Measurements from ENCODE around the gene METTL1.
"Not testable (repeated sequence)": the region's sequence is repeated elsewhere in the genome, so short reads cannot be mapped to it uniquely, and the experiment has no call there.

The METTL1 gene

GRCh38 chr12:57771873-57772428 is at the start of gene METTL1:
METTL1 (minus strand) TSS chr12:57772105; CDS start chr12:57772083, 22 bp downstream.
- DNase-seq (ENCODE audit: low read depth in 3 of 3) = peak; percentile 91 to 92 (median 92)

GRCh38 chr12:57821015-57821414 is 49.1 kb upstream of the METTL1 start:
- DNase-seq (ENCODE audit: low read depth in 3 of 3) = not testable (repeated sequence)

GRCh38 chr12:57820119-57820518 is 48.2 kb upstream of the METTL1 start:
- DNase-seq (ENCODE audit: low read depth in 3 of 3) = not testable (repeated sequence)

- DNase-seq (ENCODE audit: low read depth in 3 of 3) = not testable (repeated sequence)
Measured at GRCh38 chr12:57817990-57818331, 46.1 kb upstream of the METTL1 start.

- DNase-seq (ENCODE audit: low read depth in 3 of 3) = no peak
Measured at GRCh38 chr12:57817261-57817989, 45.5 kb upstream of the METTL1 start.

- DNase-seq (ENCODE audit: low read depth in 3 of 3) = no peak
Measured at GRCh38 chr12:57816855-57817151, 44.9 kb upstream of the METTL1 start.

- no peak for DNase-seq (ENCODE audit: low read depth in 3 of 3)
Measured at GRCh38 chr12:57816001-57816854, 44.3 kb upstream of the METTL1 start.

GRCh38 chr12:57815177-57816000 is 43.5 kb upstream of the METTL1 start:
- no peak for DNase-seq (ENCODE audit: low read depth in 3 of 3)

- DNase-seq (ENCODE audit: low read depth in 3 of 3) = no peak
Measured at GRCh38 chr12:57813971-57814772, 42.3 kb upstream of the METTL1 start.

- DNase-seq (ENCODE audit: low read depth in 3 of 3) = no peak
Measured at GRCh38 chr12:57813111-57813970, 41.4 kb upstream of the METTL1 start.

- DNase-seq (ENCODE audit: low read depth in 3 of 3) = no peak
Measured at GRCh38 chr12:57811028-57811755, 39.3 kb upstream of the METTL1 start.

- no peak for DNase-seq (ENCODE audit: low read depth in 3 of 3)
Measured at GRCh38 chr12:57810450-57810849, 38.5 kb upstream of the METTL1 start.

- DNase-seq (ENCODE audit: low read depth in 3 of 3) = no peak
Measured at GRCh38 chr12:57809425-57809824, 37.5 kb upstream of the METTL1 start.

GRCh38 chr12:57808351-57808750 is 36.4 kb upstream of the METTL1 start:
- DNase-seq (ENCODE audit: low read depth in 3 of 3) = no peak

- no peak for DNase-seq (ENCODE audit: low read depth in 3 of 3)
Measured at GRCh38 chr12:57807285-57807684, 35.4 kb upstream of the METTL1 start.

- DNase-seq (ENCODE audit: low read depth in 3 of 3) = no peak
Measured at GRCh38 chr12:57806677-57807076, 34.8 kb upstream of the METTL1 start.

GRCh38 chr12:57803319-57803893 is 31.5 kb upstream of the METTL1 start:
- DNase-seq (ENCODE audit: low read depth in 3 of 3) = peak in 1 of 3 donors; percentile 22

GRCh38 chr12:57802607-57803006 is 30.7 kb upstream of the METTL1 start:
- no peak for DNase-seq (ENCODE audit: low read depth in 3 of 3)

GRCh38 chr12:57800965-57801364 is 29.1 kb upstream of the METTL1 start:
- no peak for DNase-seq (ENCODE audit: low read depth in 3 of 3)
